ENCODE results near the gene CPA5. TPM values are rescaled to one million over a fixed set of nuclear protein-coding genes. Genes with fewer than 3 reads are reported as not detected.

The CPA5 gene
- total and polyA plus RNA-seq, 2 donors (not counting 3 experiments of a cell fraction or from before 2014, with no cell fraction given), result not detected

DNA sequence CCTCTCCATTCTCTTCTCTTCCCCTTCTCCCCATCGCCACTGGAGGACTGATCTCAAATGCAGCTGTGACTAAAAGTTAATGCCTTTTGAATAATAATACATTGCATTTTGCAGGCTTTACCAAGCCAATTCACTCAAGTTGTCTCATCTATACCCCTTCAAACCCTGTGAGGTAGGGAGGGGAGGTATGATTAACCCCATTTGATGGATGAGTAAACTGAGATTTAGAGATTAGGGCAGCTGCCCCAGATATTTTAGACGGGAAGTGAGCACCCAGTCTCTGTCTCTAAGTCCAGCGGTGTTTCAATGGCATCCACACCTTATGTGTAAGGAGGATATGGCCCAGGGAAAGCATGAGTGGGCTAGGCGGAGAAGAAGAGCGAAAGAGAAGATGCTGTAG lies 1.1 kb downstream of the CPA5 start:
- BruUV-seq (replicated peaks), result no TSS peak
- dilution Hi-C loops (cut with MboI; ENCODE audit: extremely low pct_ligation_motif_present, low sequenced_read_pairs), result no loop called here
- Histone ChIP-seq H3K27ac (ENCODE audit: insufficient read depth, low read depth, low read length) (no peak overlapping the region), H3K9me1 (replicated peaks; ENCODE audit: control insufficient read depth, extremely low read depth, insufficient read depth, low read length) (no peaks in the 10 kb centered on the region), H3K4me3 (replicated peaks in 1 of 3; ENCODE audit: insufficient read depth in 1 of 3, low read depth in 1 of 3, low read length in 3 of 3) (no peak overlapping the region), H4K20me1 (replicated peaks; ENCODE audit: control insufficient read depth, extremely low read depth, insufficient read depth, low read length) (no peaks in the 10 kb centered on the region), H3K79me2 (ENCODE audit: control insufficient read depth, insufficient read depth, low read length) (no peaks in the 10 kb centered on the region), H3K9ac (replicated peaks; ENCODE audit: extremely low read depth, insufficient read depth, low read length) (no peak overlapping the region), H2AFZ (ENCODE audit: low read depth, low read length) (no peak overlapping the region), H3K9me3 (replicated peaks; ENCODE audit: control insufficient read depth, insufficient read depth, low read length) (no peaks in the 10 kb centered on the region), H3K36me3 (ENCODE audit: control insufficient read depth in 2 of 2, extremely low read depth in 1 of 2, insufficient read depth in 2 of 2, low read length in 2 of 2) (no peaks in the 10 kb centered on the region), H3K4me2 (ENCODE audit: insufficient read depth, low read length) (no peak overlapping the region), H3K4me1 (ENCODE audit: control insufficient read depth, extremely low read depth, insufficient read depth, low read length) (no peaks in the 10 kb centered on the region), H3K27me3 (ENCODE audit: control insufficient read depth in 2 of 2, insufficient read depth in 2 of 2, low read length in 2 of 2) (peaks cover 0 to 5% of the 10 kb centered on the region in 2 experiments)
- no peak for DNase-seq (ENCODE audit: low read depth, low spot score)
- TF ChIP-seq FOS (IDR thresholded peaks at IDR 0.05; ENCODE audit: borderline replicate concordance, insufficient read depth, low read length) (no peak), MYC (IDR thresholded peaks at IDR 0.05; ENCODE audit: low read depth, low read length) (no peak), GATA2 (IDR thresholded peaks at IDR 0.05; ENCODE audit: insufficient read depth, insufficient read length, low read depth, low read length) (no peak), EZH2 (IDR thresholded peaks at IDR 0.05; ENCODE audit: borderline replicate concordance, low read depth, low read length, severe bottlenecking) (no peak), POLR2AphosphoS5 (IDR thresholded peaks at IDR 0.05; ENCODE audit: insufficient read depth, low read depth, low read length) (no peak), JUN (IDR thresholded peaks at IDR 0.05; ENCODE audit: borderline replicate concordance, insufficient read depth, insufficient read length, low read depth) (no peak), POLR2A (IDR thresholded peaks at IDR 0.05; ENCODE audit: low read depth, low read length) (no peak)
- TF ChIP-seq, protein P1, sequence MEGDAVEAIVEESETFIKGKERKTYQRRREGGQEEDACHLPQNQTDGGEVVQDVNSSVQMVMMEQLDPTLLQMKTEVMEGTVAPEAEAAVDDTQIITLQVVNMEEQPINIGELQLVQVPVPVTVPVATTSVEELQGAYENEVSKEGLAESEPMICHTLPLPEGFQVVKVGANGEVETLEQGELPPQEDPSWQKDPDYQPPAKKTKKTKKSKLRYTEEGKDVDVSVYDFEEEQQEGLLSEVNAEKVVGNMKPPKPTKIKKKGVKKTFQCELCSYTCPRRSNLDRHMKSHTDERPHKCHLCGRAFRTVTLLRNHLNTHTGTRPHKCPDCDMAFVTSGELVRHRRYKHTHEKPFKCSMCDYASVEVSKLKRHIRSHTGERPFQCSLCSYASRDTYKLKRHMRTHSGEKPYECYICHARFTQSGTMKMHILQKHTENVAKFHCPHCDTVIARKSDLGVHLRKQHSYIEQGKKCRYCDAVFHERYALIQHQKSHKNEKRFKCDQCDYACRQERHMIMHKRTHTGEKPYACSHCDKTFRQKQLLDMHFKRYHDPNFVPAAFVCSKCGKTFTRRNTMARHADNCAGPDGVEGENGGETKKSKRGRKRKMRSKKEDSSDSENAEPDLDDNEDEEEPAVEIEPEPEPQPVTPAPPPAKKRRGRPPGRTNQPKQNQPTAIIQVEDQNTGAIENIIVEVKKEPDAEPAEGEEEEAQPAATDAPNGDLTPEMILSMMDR (IDR thresholded peaks at IDR 0.05; ENCODE audit: extremely low read depth in 1 of 2, insufficient read depth in 1 of 2, low read depth in 1 of 2, low read length in 2 of 2), result no peak
- TF ChIP-seq, protein P2, sequence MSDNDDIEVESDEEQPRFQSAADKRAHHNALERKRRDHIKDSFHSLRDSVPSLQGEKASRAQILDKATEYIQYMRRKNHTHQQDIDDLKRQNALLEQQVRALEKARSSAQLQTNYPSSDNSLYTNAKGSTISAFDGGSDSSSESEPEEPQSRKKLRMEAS (IDR thresholded peaks at IDR 0.05; ENCODE audit: insufficient read depth, insufficient read length), result no peak
- CTCF ChIA-PET, result no interaction called here
- intact Hi-C loops (cut with micrococcal nuclease), result no loop called here
- FAIRE-seq, result no peak
- POLR2A ChIA-PET, result no interaction called here
